PC-3 (cell line): ENCODE results near the gene LYPD3.

ENCODE experiments used
- CTCF ChIP-seq: fragments of 300-600 bp; sonication (generic); conservative IDR thresholded peaks from 2 replicates; pipeline ENCODE4 v1.5.1; 2017; ENCODE audit warnings: antibody characterized with exemption, low read depth, mild to moderate bottlenecking, low read length
- EZH2 ChIP-seq: fragments of 300-600 bp; sonication (generic); IDR thresholded peaks from one replicate; pipeline ENCODE4 v1.6.1; 2017; ENCODE audit warnings: antibody characterized with exemption, mild to moderate bottlenecking, low read length; ENCODE audit not compliant: unreplicated experiment

GRCh38 chr19:43495082-43495481, 29.7 kb upstream of the LYPD3 start:
- no peak for TF ChIP-seq CTCF
- no peak for TF ChIP-seq EZH2
